ENCODE data around the gene SH2D2A. TPM values are rescaled to one million over a fixed set of nuclear protein-coding genes. Genes with fewer than 3 reads are reported as not detected.

Gene SH2D2A
- total and polyA plus RNA-seq, 2 of the 4 experiments (the other 2 are of a cell fraction): not detected

GRCh38 chr1:156826630-156827029 lies 10.0 kb upstream of the SH2D2A start:
- Histone ChIP-seq H3K9me1 (ENCODE audit: insufficient read depth, low read length) (no peaks in the 10 kb centered on the region), H2BK15ac (ENCODE audit: low read depth, low read length) (no peak overlapping the region), H3K56ac (ENCODE audit: extremely low read depth, insufficient read depth, low read length) (no peak overlapping the region), H2AK9ac (replicated peaks; ENCODE audit: low read depth, low read length, poor library complexity) (no peak overlapping the region), H3K4ac (ENCODE audit: low read depth, low read length) (no peak overlapping the region), H4K5ac (ENCODE audit: low read depth, low read length) (no peak overlapping the region), H3K79me1 (ENCODE audit: low read depth in 1 of 2, low read length in 2 of 2) (no peaks in the 10 kb centered on the region), H4K20me1 (ENCODE audit: insufficient read depth, low read length) (no peaks in the 10 kb centered on the region), H3K18ac (ENCODE audit: low read depth, low read length) (no peak overlapping the region), H3K27ac (ENCODE audit: insufficient read depth, low read length) (no peak overlapping the region), H3K27me3 (ENCODE audit: control insufficient read depth, insufficient read depth, low read length) (peaks cover 58% of the 10 kb centered on the region), H2AFZ (replicated peaks; ENCODE audit: low read length, poor library complexity) (no peak overlapping the region), H4K91ac (ENCODE audit: insufficient read depth, low read depth, low read length) (no peak overlapping the region), H3K9me3 (ENCODE audit: control insufficient read depth, insufficient read depth, low read length) (no peaks in the 10 kb centered on the region), H3K4me3 (ENCODE audit: insufficient read depth, low read depth, low read length) (no peak overlapping the region), H3K4me2 (ENCODE audit: low read depth, low read length) (no peak overlapping the region), H2BK120ac (ENCODE audit: low read depth, low read length) (no peak overlapping the region), H2BK5ac (ENCODE audit: low read depth, low read length, poor library complexity, severe bottlenecking) (no peak overlapping the region), H3K36me3 (ENCODE audit: control insufficient read depth, insufficient read depth, low read length) (no peaks in the 10 kb centered on the region), H2BK20ac (ENCODE audit: low read depth, low read length) (no peak overlapping the region), H3K23ac (ENCODE audit: low read depth, low read length) (no peak overlapping the region), H4K8ac (ENCODE audit: low read depth in 2 of 2, low read length in 2 of 2) (no peak overlapping the region), H3K4me1 (ENCODE audit: control insufficient read depth, insufficient read depth, low read length) (no peaks in the 10 kb centered on the region), H3K14ac (replicated peaks; ENCODE audit: low read depth, low read length) (no peak overlapping the region), H2AK5ac (ENCODE audit: low read depth, low read length) (no peak overlapping the region), H3K9ac (ENCODE audit: low read depth, low read length) (no peak overlapping the region)
- TF ChIP-seq MXI1 (IDR thresholded peaks at IDR 0.05; ENCODE audit: borderline replicate concordance, low read depth, low read length) (no peak), RAD21 (IDR thresholded peaks at IDR 0.05; ENCODE audit: low read length) (no peak), SMC3 (IDR thresholded peaks at IDR 0.05; ENCODE audit: low read depth, low read length) (no peak), MAFK (IDR thresholded peaks at IDR 0.05; ENCODE audit: low read depth, low read length) (no peak), NFE2L2 (IDR thresholded peaks at IDR 0.05; ENCODE audit: low read depth, low read length) (no peak), CTCF (conservative IDR thresholded peaks at IDR 0.05; ENCODE audit: low read depth, low read length) (no peak), RCOR1 (IDR thresholded peaks at IDR 0.05; ENCODE audit: insufficient replicate concordance, low read length) (no peak), FOS (IDR thresholded peaks at IDR 0.05; ENCODE audit: low read depth, low read length) (no peak), RFX5 (IDR thresholded peaks at IDR 0.05; ENCODE audit: low read depth, low read length) (no peak), MAZ (IDR thresholded peaks at IDR 0.05; ENCODE audit: borderline replicate concordance, low read depth, low read length) (no peak), CHD1 (IDR thresholded peaks at IDR 0.05; ENCODE audit: low read depth, low read length) (no peak), POLR2A (IDR thresholded peaks at IDR 0.05; ENCODE audit: low read depth, low read length) (no peak), ELK1 (IDR thresholded peaks at IDR 0.05; ENCODE audit: borderline replicate concordance, low read depth, low read length) (no peak), USF2 (IDR thresholded peaks at IDR 0.05; ENCODE audit: low read depth, low read length) (no peak), BHLHE40 (IDR thresholded peaks at IDR 0.05; ENCODE audit: low read depth, low read length) (no peak), CEBPB (IDR thresholded peaks at IDR 0.05; ENCODE audit: low read depth, low read length) (no peak)
- WGBS, 2 experiments (ENCODE audit: extremely low coverage in 2 of 2, insufficient read length in 1 of 2): no CpG with 5 or more reads among the region's 1 CpG
- intact Hi-C loops (cut with micrococcal nuclease) (no loop called here), in situ Hi-C loops (cut with MboI; ENCODE audit: low sequenced_read_pairs) (no loop called here), dilution Hi-C loops (cut with HindIII; ENCODE audit: low sequenced_read_pairs, unreplicated experiment) (no loop called here)
- POLR2A ChIA-PET (ENCODE audit: unreplicated experiment): interaction anchor here (0.6 kb wide), 1 partner anchor 17 kb away, joined by 6 read pairs; no protein-coding TSS in a partner anchor
- no TSS peak for BruUV-seq (replicated peaks)
- CTCF ChIA-PET: no interaction called here
- ATAC-seq (ENCODE audit: low read depth): peak; percentile 42; the same call in 1 of the 2 replicates
- DNase-seq: peak; percentile 34
